ENCODE results near the gene FREM2.

Gene FREM2

GRCh38 chr13:38856065-38856464 lies 169.2 kb downstream of the FREM2 start:
- no peak overlapping the region for H3K4me3 ChIP-seq (replicated peaks; ENCODE audit: low read depth, low read length)
- no peak for TF ChIP-seq CTCF (IDR thresholded peaks at IDR 0.05; ENCODE audit: low read length, missing control alignments)
- DNase-seq (ENCODE audit: low read depth) = no peak

- TF ChIP-seq CTCF (IDR thresholded peaks at IDR 0.05; ENCODE audit: low read length, missing control alignments) = no peak
- no peak for DNase-seq (ENCODE audit: low read depth)
- H3K4me3 ChIP-seq (replicated peaks; ENCODE audit: low read depth, low read length) = no peak overlapping the region
These were observed 175.6 kb downstream of the FREM2 start for GRCh38 chr13:38862443-38862842.

GRCh38 chr13:38863536-38863935 lies 176.7 kb downstream of the FREM2 start:
- H3K4me3 ChIP-seq (replicated peaks; ENCODE audit: low read depth, low read length) = no peak overlapping the region
- TF ChIP-seq CTCF (IDR thresholded peaks at IDR 0.05; ENCODE audit: low read length, missing control alignments) = no peak
- DNase-seq (ENCODE audit: low read depth) = no peak

- no peak overlapping the region for H3K4me3 ChIP-seq (replicated peaks; ENCODE audit: low read depth, low read length)
- no peak for DNase-seq (ENCODE audit: low read depth)
- no peak for TF ChIP-seq CTCF (IDR thresholded peaks at IDR 0.05; ENCODE audit: low read length, missing control alignments)
These were observed 179.8 kb downstream of the FREM2 start for GRCh38 chr13:38866649-38867048.

- TF ChIP-seq CTCF (IDR thresholded peaks at IDR 0.05; ENCODE audit: low read length, missing control alignments) = no peak
- no peak for DNase-seq (ENCODE audit: low read depth)
- no peak overlapping the region for H3K4me3 ChIP-seq (replicated peaks; ENCODE audit: low read depth, low read length)
These were observed 181.5 kb downstream of the FREM2 start for GRCh38 chr13:38868399-38868798.

GRCh38 chr13:38868870-38869269 lies 182.0 kb downstream of the FREM2 start:
- no peak for DNase-seq (ENCODE audit: low read depth)
- H3K4me3 ChIP-seq (replicated peaks; ENCODE audit: low read depth, low read length) = no peak overlapping the region
- TF ChIP-seq CTCF (IDR thresholded peaks at IDR 0.05; ENCODE audit: low read length, missing control alignments) = no peak

- H3K4me3 ChIP-seq (replicated peaks; ENCODE audit: low read depth, low read length) = no peak overlapping the region
- no peak for TF ChIP-seq CTCF (IDR thresholded peaks at IDR 0.05; ENCODE audit: low read length, missing control alignments)
- no peak for DNase-seq (ENCODE audit: low read depth)
These were observed 184.4 kb downstream of the FREM2 start for GRCh38 chr13:38871275-38871674.

Data from fibroblast of pulmonary artery (primary cell).